ENCODE data around the gene GPR171.
A peak's percentile ranks its signal among the peaks of the same experiment; 100 is the strongest.

Gene GPR171

DNA sequence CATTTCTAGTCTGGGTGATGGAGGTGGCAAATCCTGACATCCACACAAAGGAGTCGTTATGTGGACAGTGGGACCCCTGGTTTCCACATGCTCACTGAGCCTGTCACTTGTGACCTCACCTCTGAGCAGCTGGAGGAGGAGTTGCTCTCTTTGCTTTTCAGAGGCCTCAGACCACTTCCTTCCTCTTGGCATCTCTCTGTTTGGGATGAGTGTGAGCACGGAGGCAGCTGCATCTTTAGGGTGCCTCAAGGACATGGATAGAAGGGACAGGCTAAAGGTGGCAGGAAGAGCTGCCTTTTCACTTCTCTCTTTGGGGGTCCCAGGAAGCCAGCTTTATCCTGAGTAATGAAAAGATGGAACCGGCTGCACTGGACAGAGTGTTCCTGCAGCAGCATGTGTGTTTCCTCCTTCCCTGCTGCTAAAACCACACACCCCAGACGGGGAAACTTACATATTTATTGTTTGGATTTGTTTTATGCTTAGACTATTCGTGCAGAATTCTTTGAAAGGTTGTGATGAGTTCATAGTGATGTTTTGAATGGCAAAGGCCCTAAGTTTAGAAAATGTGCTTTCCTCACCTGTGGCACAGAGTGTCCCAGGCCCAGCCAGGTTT is 31.8 kb downstream of the GPR171 start:
- DNase-seq, result peak; percentile 40

DNA sequence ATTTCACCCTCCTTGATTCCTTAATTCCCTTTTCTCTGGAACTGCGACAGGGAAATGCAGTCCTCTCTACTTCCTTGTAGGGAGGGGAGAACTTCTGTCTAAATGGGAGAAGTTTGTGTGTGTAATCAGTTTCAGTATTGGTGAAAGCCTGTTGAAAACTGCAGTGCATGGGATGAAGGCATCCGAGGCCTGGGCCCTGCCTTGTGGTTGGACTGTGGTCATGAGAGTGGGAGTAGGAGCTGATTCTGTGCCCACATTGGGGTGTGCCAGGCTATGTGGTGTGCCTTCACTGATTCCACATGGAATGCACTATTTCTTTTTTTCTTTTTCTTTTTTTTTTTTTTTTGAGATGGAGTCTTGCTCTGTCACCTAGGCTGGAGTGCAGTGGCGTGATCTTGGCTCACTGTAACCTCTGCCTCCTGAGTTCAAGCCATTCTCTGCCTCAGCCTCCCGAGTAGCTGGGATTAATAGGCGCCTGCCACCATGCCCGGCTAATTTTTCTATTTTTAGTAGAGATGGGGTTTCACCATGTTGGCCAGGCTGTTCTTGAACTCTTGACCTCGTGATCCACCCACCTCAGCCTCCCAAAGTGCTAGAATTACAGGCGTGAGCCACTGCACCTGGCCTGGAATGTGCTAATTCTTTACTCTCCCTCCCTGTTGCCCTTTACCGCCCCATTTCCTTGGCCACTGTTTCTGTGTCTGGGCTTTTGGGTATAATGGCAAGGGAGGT is 32.9 kb downstream of the GPR171 start:
- peak; percentile 54 for DNase-seq

DNA sequence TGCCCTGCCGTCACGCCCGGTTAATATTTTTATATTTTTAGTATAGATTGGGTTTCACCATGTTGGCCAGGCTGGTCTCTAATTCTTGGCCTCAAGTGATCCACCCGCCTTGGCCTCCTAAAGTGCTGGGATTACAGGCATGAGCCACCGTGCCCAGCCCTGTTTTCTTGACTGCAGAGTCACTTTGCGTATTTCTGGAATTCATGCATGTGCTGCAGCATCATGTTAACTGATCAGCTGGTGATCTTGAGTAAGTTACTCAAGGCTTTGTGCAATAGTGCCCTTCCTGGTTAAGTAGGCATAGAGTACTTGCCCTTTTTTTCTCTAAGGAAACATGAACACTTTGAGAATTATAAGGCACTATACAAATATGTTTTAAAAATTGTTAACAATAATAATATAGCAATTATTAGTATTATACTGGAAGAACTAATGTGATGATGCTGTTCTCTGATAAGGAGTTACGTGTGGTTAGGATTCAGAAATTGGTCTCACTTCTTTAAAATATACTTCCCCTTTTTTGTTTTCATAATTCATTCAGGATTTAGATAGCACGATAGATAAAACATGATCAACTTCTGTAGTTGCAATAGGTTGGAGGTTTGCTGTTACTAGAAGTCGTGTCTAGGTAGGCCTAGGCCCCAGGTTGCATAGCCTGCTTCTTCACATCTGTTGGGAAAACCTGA is 33.6 kb downstream of the GPR171 start:
- no peak for DNase-seq

GRCh38 chr3:151168269-151169094 is 34.5 kb downstream of the GPR171 start:
- DNase-seq, result peak; percentile 86

- no peak for DNase-seq
Measured at GRCh38 chr3:151166161-151166560, 36.9 kb downstream of the GPR171 start.

- DNase-seq, result no peak
Measured at GRCh38 chr3:151165226-151165625, 37.8 kb downstream of the GPR171 start.

- no peak for DNase-seq
Measured at GRCh38 chr3:151159806-151160205, 43.2 kb downstream of the GPR171 start.

- DNase-seq, result peak; percentile 57
Measured at GRCh38 chr3:151156618-151157216, 46.3 kb downstream of the GPR171 start.

DNA sequence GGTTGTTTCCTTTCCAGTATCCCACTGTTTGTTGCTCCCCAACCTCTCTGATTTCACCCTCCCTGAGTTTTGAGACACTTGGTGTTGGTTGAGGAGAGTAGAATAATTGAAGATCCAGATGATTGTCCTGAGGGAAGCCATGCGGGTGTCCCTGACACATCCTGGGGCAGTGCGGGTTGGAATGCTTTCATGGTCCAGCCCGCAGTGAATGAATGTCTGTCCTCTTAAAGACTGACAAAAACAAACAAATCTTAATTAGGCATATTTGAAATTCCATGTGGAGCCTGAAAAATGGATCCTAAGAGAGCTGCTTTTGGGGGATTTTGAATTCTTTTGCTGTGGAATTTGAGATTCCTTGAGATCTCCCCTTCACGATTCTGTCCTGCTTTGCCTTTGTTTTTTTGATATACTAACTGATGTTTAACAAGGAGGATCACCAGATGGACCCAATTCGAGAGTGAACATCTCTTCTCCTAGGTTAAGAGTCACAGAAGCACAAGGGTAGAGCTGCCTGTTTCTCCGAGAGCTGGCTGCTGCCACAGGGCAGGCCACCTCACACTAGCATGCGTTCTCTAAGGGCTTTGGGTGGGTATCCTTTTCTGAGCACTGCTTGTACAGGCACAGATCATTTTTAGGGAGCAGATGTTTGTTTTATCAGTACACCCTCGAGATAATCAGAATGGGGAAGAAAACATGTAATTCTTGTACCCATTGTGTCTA is 47.4 kb downstream of the GPR171 start:
- no peak for DNase-seq

- DNase-seq, result no peak
Measured at GRCh38 chr3:151154566-151154965, 48.5 kb downstream of the GPR171 start.

GRCh38 chr3:151152455-151153079 is 50.4 kb downstream of the GPR171 start:
- DNase-seq, result no peak
